Heart right ventricle (tissue), 16 donors: Measurements from ENCODE around the gene TMEM229B. TPM values are rescaled to one million over a fixed set of nuclear protein-coding genes. Genes with fewer than 3 reads are reported as not detected.
A peak's percentile ranks its signal among the peaks of the same experiment; 100 is the strongest.

Experiments used
- ATAC-seq, 8 donors: fragments of 200-7000 bp; cut with Tn5 transposase; one replicate each; pipeline ENCODE4 v1.9.1; 2020; ENCODE audit warnings: mild to moderate bottlenecking in 8 of 8, moderate library complexity in 8 of 8, moderate number of reproducible peaks in 1 of 8
- DNase-seq, 2 donors: peaks; one replicate each; pipeline ENCODE4 v3.0.0-alpha.2; 2020
- H3K27ac ChIP-seq, 10 donors: fragments of 200-600 bp; sonication (generic) in 2 of 10; one replicate each; pipeline versions ENCODE4 v1.5.0 to v1.8.0; 2020 to 2022; ENCODE audit warnings: mild to moderate bottlenecking in 3 of 10
- H3K27me3 ChIP-seq, 7 donors: fragments of 200-600 bp; one replicate each; pipeline ENCODE4 v1.8.0; 2021 to 2022; ENCODE audit warnings: mild to moderate bottlenecking in 2 of 7
- H3K36me3 ChIP-seq, 9 donors: fragments of 200-600 bp; sonication (generic) in 1 of 9; one replicate each; pipeline versions ENCODE4 v1.5.0 to v1.8.0; 2020 to 2022; ENCODE audit warnings: mild to moderate bottlenecking in 2 of 9
- H3K4me1 ChIP-seq, 9 donors: fragments of 200-600 bp; sonication (generic) in 1 of 9; one replicate each; pipeline versions ENCODE4 v1.5.0 to v1.8.0; 2020 to 2022; ENCODE audit warnings: mild to moderate bottlenecking in 4 of 9
- H3K4me3 ChIP-seq, 10 donors: fragments of 200-600 bp; sonication (generic) in 2 of 10; one replicate each; pipeline versions ENCODE4 v1.5.0 to v1.8.0; 2020 to 2022; ENCODE audit warnings: mild to moderate bottlenecking in 7 of 10, moderate library complexity in 2 of 10
- H3K9me3 ChIP-seq, 11 donors: fragments of 200-600 bp in 10 of 11; sonication (generic) in 2 of 11; one replicate each; pipeline versions ENCODE4 v1.5.0 to v1.8.0; 2013 to 2022; ENCODE audit warnings: mild to moderate bottlenecking in 2 of 11, control low read depth in 1 of 11, moderate library complexity in 1 of 11
- WGBS, 2 donors: extraction: QIAGEN DNeasy Blood & Tissue Kit; methylation state at CpG; one replicate each; pipeline ENCODE4 v1.1.7; 2013; ENCODE audit warnings: inconsistent platforms in 1 of 2; 5-methylcytosine and 5-hydroxymethylcytosine counted together
- intact Hi-C, 10 donors: fragments of 100-400 bp; cut with DNase I; formaldehyde crosslinking; loops; one replicate each; pipeline versions ENCODE4 v1.11.1 to v1.14.2; 2022
- polyA plus RNA-seq, 2 donors: library from polyadenylated mRNA; stranded (reverse); fragments of 200-250 nt; gene quantifications; one replicate each; pipeline ENCODE4 v1.2.3, GENCODE V29; 2013
- total RNA-seq, 10 donors: library from RNA; stranded (reverse); fragmentation: NEBNext Ultra II Directional in 3 of 10; extraction: Animal tissue kit (Norgen Biotek cat#: 25700) in 3 of 10; gene quantifications; one replicate each; pipeline versions ENCODE4 v1.2.1 to v1.2.4, GENCODE V29; 2021 to 2023
- TF ChIP-seq, protein P1 (sequence below), 9 donors: fragments of 200-600 bp; sonication (generic) in 2 of 9; IDR thresholded peaks; one replicate each; pipeline versions ENCODE4 v1.5.0 to v1.8.0; 2021 to 2022; ENCODE audit warnings: antibody characterized with exemption in 9 of 9, mild to moderate bottlenecking in 5 of 9, moderate library complexity in 1 of 9
- donor health status: Arrhythmogenic right ventricular cardiomyopathy.
- donor health status: ischemic (EF 13 %, LVEDD 7.1; RV severe dilation, severe dysfunction).
- donor health status: healthy with polysubstance abuse.
- donor health status: DM: no; HTN: yes; CAD: no.
- donor health status: DM: no; HTN: no; CAD: no.
- donor health status: ischemic (EF 25% LVEDD 6.9; RV normal size, moderate dysfunction).
- donor health status: ischemic (EF 25% LVEDD 5.7; RV mildly dilated, moderate dysfunction).
- donor health status: healthy.
- donor health status: DM: yes; HTN: yes; CAD: no.
- donor health status: Ischemic cardiomyopathy.
- donor health status: ischemic (EF 35%, LVEDD 5.7; RV mildly dilated, moderate dysfunction).
- donor health status: nonischemic (EF 11% LVEDD 7.7; RV severe dilation, severe dysfunction).
- donor health status: DM: yes; HTN: yes; CAD: no.
- donor health status: PGD.
- donor health status: ischemic (EF 29% LVEDD 5.4; RV normal size, mild dysfunction).
- donor health status: nonischemic (EF 23%, LVEDD 6.1; RV moderate dilation, normal function).

TMEM229B gene
- total and polyA plus RNA-seq, 12 donors, result 0.51 to 5.9 (median 1.6) TPM

- Histone ChIP-seq H3K27ac (peak within 1 kb of the TSS in 8 of 10 donors; percentile 16 to 69 (median 58)), H3K4me1 (peaks cover 0 to 14% (median 11%) of the 10 kb centered on the region in 9 donors), H3K27me3 (peaks cover 0 to 39% (median 0%) of the 10 kb centered on the region in 7 donors), H3K36me3 (no peaks in the 10 kb centered on the region), H3K4me3 (peak within 1 kb of the TSS; percentile 23 to 76 (median 66)), H3K9me3 (no peaks in the 10 kb centered on the region)
- intact Hi-C loops, result no loop called here
- TF ChIP-seq, protein P1, sequence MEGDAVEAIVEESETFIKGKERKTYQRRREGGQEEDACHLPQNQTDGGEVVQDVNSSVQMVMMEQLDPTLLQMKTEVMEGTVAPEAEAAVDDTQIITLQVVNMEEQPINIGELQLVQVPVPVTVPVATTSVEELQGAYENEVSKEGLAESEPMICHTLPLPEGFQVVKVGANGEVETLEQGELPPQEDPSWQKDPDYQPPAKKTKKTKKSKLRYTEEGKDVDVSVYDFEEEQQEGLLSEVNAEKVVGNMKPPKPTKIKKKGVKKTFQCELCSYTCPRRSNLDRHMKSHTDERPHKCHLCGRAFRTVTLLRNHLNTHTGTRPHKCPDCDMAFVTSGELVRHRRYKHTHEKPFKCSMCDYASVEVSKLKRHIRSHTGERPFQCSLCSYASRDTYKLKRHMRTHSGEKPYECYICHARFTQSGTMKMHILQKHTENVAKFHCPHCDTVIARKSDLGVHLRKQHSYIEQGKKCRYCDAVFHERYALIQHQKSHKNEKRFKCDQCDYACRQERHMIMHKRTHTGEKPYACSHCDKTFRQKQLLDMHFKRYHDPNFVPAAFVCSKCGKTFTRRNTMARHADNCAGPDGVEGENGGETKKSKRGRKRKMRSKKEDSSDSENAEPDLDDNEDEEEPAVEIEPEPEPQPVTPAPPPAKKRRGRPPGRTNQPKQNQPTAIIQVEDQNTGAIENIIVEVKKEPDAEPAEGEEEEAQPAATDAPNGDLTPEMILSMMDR (IDR thresholded peaks at IDR 0.05), result no peak
- 0 to 1% methylated on average over 53 to 86 of the region's 86 CpGs for WGBS, 2 donors
- ATAC-seq (peak; percentile 94 to 98 (median 97)), DNase-seq (peak; percentile 73 to 79)
Observed at GRCh38 chr14:67532998-67533753, 44.7 kb upstream of the TMEM229B start, which contains the start of gene PLEKHH1. Gene PLEKHH1 (plus strand): TSS chr14:67533290. CDS start chr14:67541868, 8,578 bp downstream.

DNA sequence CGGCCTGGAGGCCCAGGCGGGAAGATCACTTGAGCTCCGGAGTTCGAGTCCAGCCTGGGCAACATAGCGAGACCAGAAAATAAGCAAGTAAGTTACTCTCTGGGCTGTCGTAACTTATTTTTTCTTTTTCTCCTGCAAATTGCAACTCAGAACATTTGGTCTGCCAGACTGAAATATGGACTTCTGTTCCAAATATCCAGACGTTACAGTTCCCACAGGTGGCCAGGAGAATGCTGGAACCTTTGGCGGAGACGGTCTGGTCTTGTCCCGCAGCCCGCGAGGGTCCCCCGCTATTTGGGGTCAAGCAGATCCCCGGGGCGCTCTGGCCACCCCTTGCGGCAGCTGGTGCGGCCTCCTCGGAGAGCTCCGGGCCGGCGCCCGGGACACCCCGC is 44.1 kb upstream of the TMEM229B start:
- DNase-seq (no peak), ATAC-seq (no peak)
- TF ChIP-seq, protein P1 (IDR thresholded peaks at IDR 0.05), result no peak
- no peaks in the 10 kb centered on the region for H3K9me3 ChIP-seq
- intact Hi-C loops, result no loop called here
- 19% methylated on average over 23 of the region's 23 CpGs for WGBS, 2 donors
- H3K27ac ChIP-seq, result peak overlapping the region in 8 of 10 donors; percentile 16 to 69 (median 58)
- no peaks in the 10 kb centered on the region for H3K36me3 ChIP-seq
- peak overlapping the region; percentile 23 to 76 (median 66) for H3K4me3 ChIP-seq
- H3K27me3 ChIP-seq, result peaks cover 0 to 39% (median 0%) of the 10 kb centered on the region in 7 donors
- peaks cover 0 to 14% (median 11%) of the 10 kb centered on the region in 9 donors for H3K4me1 ChIP-seq

- peaks cover 0 to 14% (median 11%) of the 10 kb centered on the region in 9 donors for H3K4me1 ChIP-seq
- H3K27ac ChIP-seq, result no peak overlapping the region
- H3K36me3 ChIP-seq, result no peaks in the 10 kb centered on the region
- peaks cover 0 to 52% (median 0%) of the 10 kb centered on the region in 7 donors for H3K27me3 ChIP-seq
- H3K4me3 ChIP-seq, result no peak overlapping the region
- TF ChIP-seq, protein P1 (IDR thresholded peaks at IDR 0.05), result no peak
- intact Hi-C loops, result loop anchor here in 7 of 10 donors (5.0 to 10.0 kb wide), 5 partner anchors 37 to 175 kb away; partner anchors contain the start of gene RDH12 (in 3 of the 7)
- H3K9me3 ChIP-seq, result no peaks in the 10 kb centered on the region
- ATAC-seq (no peak), DNase-seq (no peak)
- WGBS, 2 donors, result 85 to 86% methylated on average over 5 of the region's 5 CpGs
Observed at GRCh38 chr14:67529947-67530935, 41.7 kb upstream of the TMEM229B start.

- Histone ChIP-seq H3K9me3 (no peaks in the 10 kb centered on the region), H3K4me3 (no peak overlapping the region), H3K4me1 (peaks cover 0 to 13% (median 4%) of the 10 kb centered on the region in 9 donors), H3K36me3 (no peaks in the 10 kb centered on the region), H3K27me3 (peaks cover 0 to 57% (median 9%) of the 10 kb centered on the region in 7 donors), H3K27ac (no peak overlapping the region)
- WGBS, 2 donors, result 94 to 97% methylated on average over 1 of the region's 1 CpG
- DNase-seq, result no peak
- TF ChIP-seq, protein P1 (IDR thresholded peaks at IDR 0.05), result no peak
- ATAC-seq, result no peak
- intact Hi-C loops, result loop anchor here in 7 of 10 donors (5.0 to 10.0 kb wide), 5 partner anchors 39 to 177 kb away; partner anchors contain the start of gene RDH12 (in 3 of the 7)
Observed at GRCh38 chr14:67528276-67528675, 39.8 kb upstream of the TMEM229B start.
